Measurements from ENCODE around the gene MLF2.

MLF2 gene

DNA sequence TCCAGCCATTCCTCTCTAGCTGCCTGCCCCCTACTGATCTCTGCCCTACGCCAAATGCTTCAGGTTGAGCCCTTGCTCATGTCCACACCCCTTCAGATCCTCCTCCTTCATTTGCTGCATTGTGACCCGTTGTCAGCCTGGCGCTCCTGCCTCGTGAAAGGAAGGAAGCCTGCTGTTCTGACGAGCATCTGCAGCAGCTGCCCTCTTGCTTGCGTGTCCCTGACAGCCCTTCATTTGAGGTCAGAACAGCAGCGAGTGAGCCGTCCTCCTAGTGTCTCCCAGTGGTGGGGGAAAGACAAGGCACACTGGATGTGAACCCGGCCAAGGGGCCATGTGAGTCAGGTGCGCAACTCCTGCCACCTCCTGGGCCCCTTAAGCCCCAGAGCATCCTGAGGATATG lies 49.3 kb downstream of the MLF2 start:
- H3K27ac ChIP-seq, result no peak overlapping the region
- H3K79me2 ChIP-seq (ENCODE audit: insufficient read depth, low read depth), result no peaks in the 10 kb centered on the region
- peaks cover 55% of the 10 kb centered on the region for H3K27me3 ChIP-seq (ENCODE audit: insufficient read depth, low read depth)
- no peak overlapping the region for H3K9ac ChIP-seq
- no peak for TF ChIP-seq CTCF (conservative IDR thresholded peaks at IDR 0.05; ENCODE audit: low read depth, low read length)
- H3K4me2 ChIP-seq, result no peak overlapping the region
- H3K4me1 ChIP-seq (ENCODE audit: low read depth, poor library complexity, severe bottlenecking), result no peaks in the 10 kb centered on the region
- H3K4me3 ChIP-seq (IDR thresholded peaks at IDR 0.05; ENCODE audit: insufficient read depth, low read depth, low read length), result no peak overlapping the region
- no peaks in the 10 kb centered on the region for H3K36me3 ChIP-seq (ENCODE audit: insufficient read depth)
- H2AFZ ChIP-seq (ENCODE audit: low read depth), result no peak overlapping the region
- H4K20me1 ChIP-seq (ENCODE audit: insufficient read depth), result no peaks in the 10 kb centered on the region

DNA sequence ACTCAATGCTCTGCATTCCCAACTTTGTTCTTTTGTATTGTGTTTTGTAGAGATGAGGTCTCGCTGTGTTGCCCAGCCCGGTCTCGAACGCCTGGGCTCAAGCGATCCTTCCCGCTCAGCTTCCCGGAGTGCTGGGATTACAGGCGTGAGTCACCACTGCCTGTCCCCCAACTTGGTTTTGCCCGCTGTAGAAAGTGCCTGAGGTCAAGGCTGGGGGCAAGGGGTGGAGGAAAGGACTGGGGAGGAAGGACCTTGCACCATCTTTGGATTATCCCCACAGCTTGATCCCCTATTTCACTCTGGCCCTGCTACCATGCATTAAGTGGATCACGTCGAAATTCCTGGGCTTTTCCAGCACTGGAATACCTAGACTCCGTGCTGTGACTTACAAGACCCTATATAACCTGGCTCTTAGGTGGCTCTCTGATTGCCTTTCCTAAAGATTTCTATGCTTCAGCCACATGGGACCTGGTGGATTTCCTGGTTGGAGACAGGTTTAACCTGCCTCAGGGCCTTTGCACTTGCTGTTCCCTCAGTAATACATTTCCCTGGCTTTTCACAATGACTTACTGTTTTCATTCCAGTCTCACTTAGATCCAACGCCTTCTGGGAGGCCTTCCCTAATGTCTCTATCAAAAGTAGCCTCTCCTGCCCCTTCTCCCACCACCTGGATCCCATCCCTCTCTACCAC lies 51.7 kb downstream of the MLF2 start:
- no peak overlapping the region for H2AFZ ChIP-seq (ENCODE audit: low read depth)
- H3K27me3 ChIP-seq (ENCODE audit: insufficient read depth, low read depth), result peaks cover 65% of the 10 kb centered on the region
- H3K4me1 ChIP-seq (ENCODE audit: low read depth, poor library complexity, severe bottlenecking), result no peaks in the 10 kb centered on the region
- no peak for TF ChIP-seq CTCF (conservative IDR thresholded peaks at IDR 0.05; ENCODE audit: low read depth, low read length)
- H3K4me2 ChIP-seq, result no peak overlapping the region
- no peak overlapping the region for H3K27ac ChIP-seq
- no peak overlapping the region for H3K4me3 ChIP-seq (IDR thresholded peaks at IDR 0.05; ENCODE audit: insufficient read depth, low read depth, low read length)
- H3K36me3 ChIP-seq (ENCODE audit: insufficient read depth), result no peaks in the 10 kb centered on the region
- no peak overlapping the region for H3K9ac ChIP-seq
- H3K79me2 ChIP-seq (ENCODE audit: insufficient read depth, low read depth), result no peaks in the 10 kb centered on the region
- no peaks in the 10 kb centered on the region for H4K20me1 ChIP-seq (ENCODE audit: insufficient read depth)

- TF ChIP-seq CTCF (conservative IDR thresholded peaks at IDR 0.05; ENCODE audit: low read depth, low read length), result no peak
- Histone ChIP-seq H3K79me2 (ENCODE audit: insufficient read depth, low read depth) (no peaks in the 10 kb centered on the region), H3K9ac (no peak within 1 kb of the TSS), H3K4me2 (no peak within 1 kb of the TSS), H3K27ac (no peak within 1 kb of the TSS), H4K20me1 (ENCODE audit: insufficient read depth) (no peaks in the 10 kb centered on the region), H3K4me3 (IDR thresholded peaks at IDR 0.05; ENCODE audit: insufficient read depth, low read depth, low read length) (no peak within 1 kb of the TSS), H2AFZ (ENCODE audit: low read depth) (no peak within 1 kb of the TSS; the same call in 1 of the 2 replicates), H3K4me1 (ENCODE audit: low read depth, poor library complexity, severe bottlenecking) (no peaks in the 10 kb centered on the region), H3K36me3 (ENCODE audit: insufficient read depth) (no peaks in the 10 kb centered on the region), H3K27me3 (ENCODE audit: insufficient read depth, low read depth) (peaks cover 71% of the 10 kb centered on the region)
Observed at GRCh38 chr12:6700646-6701051, 52.3 kb downstream of the MLF2 start, which contains the start of gene PIANP. PIANP (minus strand) TSS chr12:6700815; CDS start chr12:6698061, 2,754 bp downstream.

GRCh38 chr12:6699989-6700645 lies 52.8 kb downstream of the MLF2 start:
- Histone ChIP-seq H3K9ac (no peak overlapping the region), H3K4me2 (no peak overlapping the region), H3K27me3 (ENCODE audit: insufficient read depth, low read depth) (peaks cover 76% of the 10 kb centered on the region), H3K27ac (no peak overlapping the region), H4K20me1 (ENCODE audit: insufficient read depth) (no peaks in the 10 kb centered on the region), H2AFZ (ENCODE audit: low read depth) (no peak overlapping the region; the same call in 1 of the 2 replicates), H3K79me2 (ENCODE audit: insufficient read depth, low read depth) (no peaks in the 10 kb centered on the region), H3K36me3 (ENCODE audit: insufficient read depth) (no peaks in the 10 kb centered on the region), H3K4me1 (ENCODE audit: low read depth, poor library complexity, severe bottlenecking) (no peaks in the 10 kb centered on the region), H3K4me3 (IDR thresholded peaks at IDR 0.05; ENCODE audit: insufficient read depth, low read depth, low read length) (no peak overlapping the region)
- TF ChIP-seq CTCF (conservative IDR thresholded peaks at IDR 0.05; ENCODE audit: low read depth, low read length), result no peak

Data from KMS-11 (cell line).